Stomach (tissue), 4 donors: ENCODE data around the gene ASTN2.

Source experiments
- CTCF ChIP-seq, 7 experiments: fragments of 450-650 bp in 4 of 7; fragments of 200-600 bp in 3 of 7; sonication (generic) in 3 of 7; IDR thresholded peaks; one replicate each; pipeline ENCODE4 v1.5.1; 2016 to 2019; ENCODE audit warnings: antibody characterized with exemption in 7 of 7, control low read depth in 2 of 7, mild to moderate bottlenecking in 1 of 7
- EP300 ChIP-seq: sonication (generic); formaldehyde crosslinking; IDR thresholded peaks from one replicate; pipeline ENCODE4 v1.6.1; 2017; ENCODE audit warnings: antibody characterized with exemption
- POLR2A ChIP-seq, 4 donors: fragments of 450-650 bp; IDR thresholded peaks; one replicate each; pipeline ENCODE4 v1.6.1; 2016; ENCODE audit warnings: antibody characterized with exemption in 4 of 4, control low read depth in 2 of 4, mild to moderate bottlenecking in 1 of 4, moderate library complexity in 1 of 4
- POLR2AphosphoS5 ChIP-seq, 3 donors: sonication (generic); formaldehyde crosslinking; IDR thresholded peaks; one replicate each; pipeline ENCODE4 v1.6.1; 2016; ENCODE audit warnings: antibody characterized with exemption in 3 of 3

- no peak for TF ChIP-seq EP300
- TF ChIP-seq CTCF (IDR thresholded peaks at IDR 0.05): no peak
- TF ChIP-seq POLR2AphosphoS5 (IDR thresholded peaks at IDR 0.05): no peak
- TF ChIP-seq POLR2A (IDR thresholded peaks at IDR 0.05): no peak
Measured at GRCh38 chr9:117028103-117028858, 386.6 kb downstream of the ASTN2 start.
